ENCODE measurements around the gene ATP12A. TPM values are rescaled to one million over a fixed set of nuclear protein-coding genes. Genes with fewer than 3 reads are reported as not detected.

Gene ATP12A
- total RNA-seq, 1 donor: not detected

GRCh38 chr13:24651718-24652345 is 28.4 kb upstream of the ATP12A start:
- no peak overlapping the region for H3K4me3 ChIP-seq (ENCODE audit: low read depth, low read length)
- DNase-seq (ENCODE audit: low read depth): no peak
- no peak for TF ChIP-seq CTCF (IDR thresholded peaks at IDR 0.05; ENCODE audit: insufficient read depth, low read length)

GRCh38 chr13:24652359-24652758 is 27.8 kb upstream of the ATP12A start:
- no peak for DNase-seq (ENCODE audit: low read depth)
- no peak overlapping the region for H3K4me3 ChIP-seq (ENCODE audit: low read depth, low read length)
- no peak for TF ChIP-seq CTCF (IDR thresholded peaks at IDR 0.05; ENCODE audit: insufficient read depth, low read length)

GRCh38 chr13:24654741-24655140 is 25.5 kb upstream of the ATP12A start:
- TF ChIP-seq CTCF (IDR thresholded peaks at IDR 0.05; ENCODE audit: insufficient read depth, low read length): no peak
- no peak overlapping the region for H3K4me3 ChIP-seq (ENCODE audit: low read depth, low read length)
- peak; percentile 45 for DNase-seq (ENCODE audit: low read depth)

GRCh38 chr13:24659239-24659638 is 21.0 kb upstream of the ATP12A start:
- no peak for DNase-seq (ENCODE audit: low read depth)
- TF ChIP-seq CTCF (IDR thresholded peaks at IDR 0.05; ENCODE audit: insufficient read depth, low read length): no peak
- H3K4me3 ChIP-seq (ENCODE audit: low read depth, low read length): no peak overlapping the region

GRCh38 chr13:24660023-24660741 is 20.0 kb upstream of the ATP12A start:
- H3K4me3 ChIP-seq (ENCODE audit: low read depth, low read length): no peak overlapping the region
- DNase-seq (ENCODE audit: low read depth): no peak
- TF ChIP-seq CTCF (IDR thresholded peaks at IDR 0.05; ENCODE audit: insufficient read depth, low read length): no peak

- DNase-seq (ENCODE audit: low read depth): no peak
- no peak overlapping the region for H3K4me3 ChIP-seq (ENCODE audit: low read depth, low read length)
- no peak for TF ChIP-seq CTCF (IDR thresholded peaks at IDR 0.05; ENCODE audit: insufficient read depth, low read length)
Observed at GRCh38 chr13:24661713-24662112, 18.5 kb upstream of the ATP12A start.
